Astrocyte of the cerebellum (primary cell): ENCODE measurements around the gene CNTROB.
A peak's percentile ranks its signal among the peaks of the same experiment; 100 is the strongest.

Experiments used
- DNase-seq: peaks from one replicate; pipeline ENCODE4 v3.0.0-alpha.2; 2011; ENCODE audit warnings: low read depth
- H3K4me3 ChIP-seq: 2 replicates; pipeline ENCODE4 v1.5.1; 2011; ENCODE audit warnings: mild to moderate bottlenecking, low read depth, low read length, moderate library complexity
- in situ Hi-C: cut with HindIII; loops from 2 replicates; pipeline ENCODE4 v1.10.0; 2017; ENCODE audit warnings: low sequenced_read_pairs
- TF ChIP-seq, protein P1 (sequence below): IDR thresholded peaks from 2 replicates; pipeline ENCODE4 v1.5.1; 2012; ENCODE audit warnings: low read length, low read depth, moderate library complexity, mild to moderate bottlenecking; ENCODE audit errors: missing control alignments

The CNTROB gene

DNA sequence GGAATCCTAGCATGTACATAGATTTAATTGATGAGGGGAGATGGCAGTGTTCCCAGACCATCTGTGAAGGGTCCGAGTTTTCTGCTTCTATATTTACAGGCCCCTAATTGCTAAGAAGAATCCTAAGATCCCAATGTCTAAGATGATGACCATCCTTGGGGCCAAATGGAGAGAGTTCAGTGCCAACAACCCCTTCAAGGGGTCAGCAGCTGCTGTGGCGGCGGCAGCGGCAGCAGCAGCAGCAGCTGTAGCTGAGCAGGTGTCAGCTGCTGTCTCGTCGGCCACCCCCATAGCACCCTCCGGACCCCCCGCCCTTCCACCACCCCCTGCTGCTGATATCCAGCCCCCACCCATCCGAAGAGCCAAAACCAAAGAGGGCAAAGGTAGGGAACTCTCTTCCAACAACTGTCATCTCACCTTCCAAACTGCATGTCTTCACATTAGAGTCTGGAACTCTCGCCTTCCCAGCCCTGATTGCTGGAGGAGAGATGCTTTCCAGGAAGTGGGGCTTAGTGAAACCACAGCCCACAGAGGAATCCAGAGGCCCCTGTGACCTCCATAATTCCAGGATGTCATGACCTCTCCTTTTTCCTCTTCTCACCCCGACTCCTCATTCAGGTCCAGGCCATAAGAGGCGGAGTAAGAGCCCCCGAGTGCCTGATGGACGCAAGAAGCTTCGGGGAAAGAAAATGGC, 38.7 kb upstream of the CNTROB start:
- in situ Hi-C loops, result no loop called here
- no peak for DNase-seq
- TF ChIP-seq, protein P1, sequence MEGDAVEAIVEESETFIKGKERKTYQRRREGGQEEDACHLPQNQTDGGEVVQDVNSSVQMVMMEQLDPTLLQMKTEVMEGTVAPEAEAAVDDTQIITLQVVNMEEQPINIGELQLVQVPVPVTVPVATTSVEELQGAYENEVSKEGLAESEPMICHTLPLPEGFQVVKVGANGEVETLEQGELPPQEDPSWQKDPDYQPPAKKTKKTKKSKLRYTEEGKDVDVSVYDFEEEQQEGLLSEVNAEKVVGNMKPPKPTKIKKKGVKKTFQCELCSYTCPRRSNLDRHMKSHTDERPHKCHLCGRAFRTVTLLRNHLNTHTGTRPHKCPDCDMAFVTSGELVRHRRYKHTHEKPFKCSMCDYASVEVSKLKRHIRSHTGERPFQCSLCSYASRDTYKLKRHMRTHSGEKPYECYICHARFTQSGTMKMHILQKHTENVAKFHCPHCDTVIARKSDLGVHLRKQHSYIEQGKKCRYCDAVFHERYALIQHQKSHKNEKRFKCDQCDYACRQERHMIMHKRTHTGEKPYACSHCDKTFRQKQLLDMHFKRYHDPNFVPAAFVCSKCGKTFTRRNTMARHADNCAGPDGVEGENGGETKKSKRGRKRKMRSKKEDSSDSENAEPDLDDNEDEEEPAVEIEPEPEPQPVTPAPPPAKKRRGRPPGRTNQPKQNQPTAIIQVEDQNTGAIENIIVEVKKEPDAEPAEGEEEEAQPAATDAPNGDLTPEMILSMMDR, result no peak

DNA sequence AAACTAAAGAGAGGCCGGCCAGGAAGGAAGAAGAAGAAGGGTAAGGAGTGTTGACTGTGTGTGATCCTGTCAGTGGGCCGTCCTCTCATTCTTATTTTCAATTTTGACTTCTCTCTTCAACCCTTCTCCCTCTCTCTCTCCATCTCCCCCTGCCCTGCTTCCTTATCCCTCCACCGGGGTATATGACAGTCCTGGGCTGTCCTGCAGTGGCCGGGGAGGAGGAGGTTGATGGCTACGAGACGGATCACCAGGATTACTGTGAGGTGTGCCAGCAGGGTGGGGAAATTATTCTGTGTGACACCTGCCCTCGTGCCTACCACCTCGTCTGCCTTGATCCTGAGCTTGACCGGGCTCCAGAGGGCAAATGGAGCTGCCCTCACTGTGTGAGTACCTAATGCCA, 37.8 kb upstream of the CNTROB start:
- DNase-seq, result no peak
- in situ Hi-C loops, result no loop called here
- TF ChIP-seq, protein P1, result no peak
- H3K4me3 ChIP-seq, result no peak overlapping the region

More for the DNA sequence above, 38.7 kb upstream of the CNTROB start:
- H3K4me3 ChIP-seq, result no peak overlapping the region

DNA sequence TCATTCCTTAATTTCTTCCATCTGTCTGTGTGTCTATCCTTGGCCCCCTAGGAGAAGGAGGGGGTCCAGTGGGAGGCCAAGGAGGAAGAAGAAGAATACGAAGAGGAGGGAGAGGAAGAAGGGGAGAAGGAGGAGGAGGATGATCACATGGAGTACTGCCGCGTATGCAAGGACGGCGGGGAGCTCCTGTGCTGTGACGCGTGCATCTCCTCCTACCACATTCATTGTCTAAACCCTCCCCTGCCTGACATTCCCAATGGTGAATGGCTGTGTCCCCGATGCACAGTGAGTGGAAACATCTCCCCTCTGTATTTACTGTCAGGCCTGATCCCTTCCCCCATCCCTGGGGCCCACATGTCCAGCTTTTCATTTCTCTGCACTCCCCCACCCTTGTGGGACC, 37.1 kb upstream of the CNTROB start:
- no peak overlapping the region for H3K4me3 ChIP-seq
- in situ Hi-C loops, result no loop called here
- no peak for DNase-seq
- TF ChIP-seq, protein P1, result no peak

DNA sequence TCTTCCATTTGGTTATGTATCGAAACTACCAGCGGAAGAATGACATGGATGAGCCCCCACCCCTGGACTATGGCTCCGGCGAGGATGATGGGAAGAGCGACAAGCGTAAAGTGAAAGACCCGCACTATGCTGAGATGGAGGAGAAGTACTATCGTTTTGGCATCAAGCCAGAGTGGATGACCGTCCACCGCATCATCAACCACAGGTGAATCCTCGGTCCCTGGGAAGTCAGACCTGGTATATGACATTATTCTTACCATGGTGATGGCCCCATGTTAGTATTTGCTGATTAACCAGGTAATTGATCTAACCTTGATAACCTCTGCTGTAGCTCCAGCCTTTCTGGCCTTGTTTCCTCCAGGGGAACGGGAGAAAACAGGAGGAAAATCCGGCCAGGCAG, 34.9 kb upstream of the CNTROB start:
- no peak overlapping the region for H3K4me3 ChIP-seq
- no peak for DNase-seq
- in situ Hi-C loops, result no loop called here
- TF ChIP-seq, protein P1, result no peak

DNA sequence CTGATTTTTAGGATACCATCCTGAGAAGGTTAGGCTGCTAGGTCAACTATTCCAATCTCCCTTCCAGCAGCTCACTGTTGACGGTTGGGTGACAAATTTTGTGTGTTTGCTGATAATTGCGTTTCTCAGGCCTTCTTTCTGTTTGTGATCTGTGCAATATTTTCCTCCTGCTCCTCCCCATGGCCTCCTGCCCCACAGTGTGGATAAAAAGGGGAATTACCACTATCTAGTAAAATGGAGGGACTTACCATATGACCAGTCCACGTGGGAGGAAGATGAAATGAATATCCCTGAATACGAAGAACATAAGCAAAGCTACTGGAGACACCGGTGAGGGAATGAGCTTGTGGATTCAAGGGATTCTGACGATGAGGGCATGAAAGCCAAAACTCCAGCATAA, 34.2 kb upstream of the CNTROB start:
- TF ChIP-seq, protein P1, result peak; percentile 49
- DNase-seq, result no peak
- in situ Hi-C loops, result no loop called here
- H3K4me3 ChIP-seq, result no peak overlapping the region

DNA sequence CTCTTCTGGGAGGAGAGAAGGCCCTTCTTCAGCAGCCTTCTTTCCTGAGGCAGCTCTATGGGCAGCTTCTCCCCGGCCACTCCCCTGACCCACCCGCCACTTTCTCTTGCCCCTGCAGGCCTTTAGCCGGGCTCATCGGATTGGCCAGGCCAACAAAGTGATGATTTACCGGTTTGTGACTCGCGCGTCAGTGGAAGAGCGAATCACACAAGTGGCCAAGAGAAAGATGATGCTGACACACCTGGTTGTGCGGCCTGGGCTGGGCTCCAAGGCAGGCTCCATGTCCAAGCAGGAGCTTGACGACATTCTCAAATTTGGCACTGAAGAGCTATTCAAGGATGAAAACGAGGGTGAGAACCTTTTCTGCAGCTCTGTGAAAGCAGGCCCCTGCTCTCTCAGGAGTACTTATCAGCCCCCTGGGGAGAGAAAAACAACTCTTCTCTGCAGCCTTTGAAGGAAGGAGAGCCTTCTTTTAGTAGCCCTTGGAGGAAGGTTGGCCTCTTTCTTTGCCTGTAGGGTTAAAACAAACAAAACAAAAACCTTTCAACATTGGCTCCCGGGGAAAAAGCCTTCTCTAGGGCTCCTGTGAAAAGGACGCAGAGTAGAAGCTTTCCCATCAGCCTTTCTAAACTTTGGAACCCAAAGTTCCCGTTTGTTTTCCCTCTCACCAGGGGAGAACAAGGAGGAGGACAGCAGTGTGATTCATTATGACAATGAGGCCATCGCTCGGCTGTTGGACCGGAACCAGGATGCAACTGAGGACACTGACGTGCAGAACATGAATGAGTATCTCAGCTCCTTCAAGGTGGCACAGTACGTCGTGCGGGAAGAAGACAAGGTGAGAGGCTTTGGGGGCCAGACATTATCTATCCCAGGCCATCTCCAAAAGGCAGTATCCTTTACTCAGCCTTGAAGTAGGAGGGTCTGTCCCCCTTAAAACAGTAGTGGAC, 28.6 kb upstream of the CNTROB start:
- no peak for DNase-seq
- H3K4me3 ChIP-seq, result no peak overlapping the region
- TF ChIP-seq, protein P1, result no peak
- in situ Hi-C loops, result no loop called here
